Left cardiac atrium (tissue), 4 donors: Measurements from ENCODE around the gene SETD5. TPM values are rescaled to one million over a fixed set of nuclear protein-coding genes. Genes with fewer than 3 reads are reported as not detected.
A peak's percentile ranks its signal among the peaks of the same experiment; 100 is the strongest.

Experiments
- ATAC-seq, 2 donors: fragments of 200-7000 bp; cut with Tn5 transposase; one replicate each; pipeline ENCODE4 v1.9.1; 2020; ENCODE audit warnings: mild to moderate bottlenecking in 2 of 2, moderate library complexity in 2 of 2
- DNase-seq: peaks from one replicate; pipeline ENCODE4 v3.0.0-alpha.2; 2020
- intact Hi-C, 2 donors: fragments of 100-400 bp; cut with DNase I; formaldehyde crosslinking; loops; one replicate each; pipeline versions ENCODE4 v1.14.1 to v1.15.1; 2022 to 2023
- total RNA-seq, 2 donors: library from RNA; stranded (reverse); fragmentation: NEBNext Ultra II Directional; extraction: Animal tissue kit (Norgen Biotek cat#: 25700); gene quantifications; one replicate each; pipeline ENCODE4 v1.2.1, GENCODE V29; 2021
- donor health status: DM: no; HTN: yes; CAD: no.
- donor health status: DM: no; HTN: yes; CAD: no; lungs with severe emphysema.
- donor health status: DM: yes; HTN: yes; CAD: no.
- donor health status: Dilated cardiomyopathy.

The SETD5 gene
- total RNA-seq, 2 donors from 2014 or later: 53.3 to 74.6 TPM

DNA sequence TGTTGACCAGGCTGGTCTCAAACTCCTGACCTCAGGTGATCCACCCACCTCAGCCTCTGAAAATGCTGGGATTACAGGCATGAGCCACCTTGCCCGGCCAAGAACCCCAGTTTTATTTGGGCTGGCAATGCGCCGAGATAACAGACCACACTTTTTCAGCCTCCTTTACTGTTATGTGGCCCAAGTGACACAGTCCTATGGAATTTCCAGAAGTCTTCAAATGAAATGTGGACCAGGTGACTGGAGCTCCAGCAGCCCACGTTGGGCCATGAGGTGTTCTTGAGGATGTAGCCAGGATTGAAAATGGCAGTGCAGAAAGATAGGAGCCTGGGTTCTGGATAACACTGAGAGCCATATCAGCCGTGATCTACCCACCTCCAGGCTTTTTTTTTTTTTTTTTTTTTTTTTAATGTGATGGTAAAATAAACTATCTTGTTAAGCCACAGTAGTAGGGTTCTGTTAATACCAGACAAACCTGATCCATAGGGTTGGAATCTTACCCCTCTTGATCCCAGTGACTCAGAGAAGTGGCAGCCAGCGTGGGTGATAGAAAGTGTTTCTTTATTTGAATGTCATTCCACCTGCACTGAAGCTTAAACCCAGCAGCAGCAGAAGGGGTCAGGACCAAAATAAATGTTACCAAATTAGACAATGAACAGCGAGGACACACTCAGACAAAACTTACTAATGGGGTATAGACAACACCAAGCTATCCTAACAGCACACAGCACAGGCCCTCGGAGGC lies 100.6 kb downstream of the SETD5 start:
- no peak for ATAC-seq
- no peak for DNase-seq
- intact Hi-C loops: no loop called here

GRCh38 chr3:9498781-9499180 lies 101.4 kb downstream of the SETD5 start:
- no peak for DNase-seq
- no peak for ATAC-seq
- intact Hi-C loops: no loop called here

GRCh38 chr3:9499455-9500107 lies 102.2 kb downstream of the SETD5 start:
- intact Hi-C loops: loop anchor here (10.0 kb wide), 1 partner anchor 235 kb away; the partner anchor contains the start of gene BRPF1 (in 2 of the 2)
- DNase-seq: no peak
- ATAC-seq: no peak

DNA sequence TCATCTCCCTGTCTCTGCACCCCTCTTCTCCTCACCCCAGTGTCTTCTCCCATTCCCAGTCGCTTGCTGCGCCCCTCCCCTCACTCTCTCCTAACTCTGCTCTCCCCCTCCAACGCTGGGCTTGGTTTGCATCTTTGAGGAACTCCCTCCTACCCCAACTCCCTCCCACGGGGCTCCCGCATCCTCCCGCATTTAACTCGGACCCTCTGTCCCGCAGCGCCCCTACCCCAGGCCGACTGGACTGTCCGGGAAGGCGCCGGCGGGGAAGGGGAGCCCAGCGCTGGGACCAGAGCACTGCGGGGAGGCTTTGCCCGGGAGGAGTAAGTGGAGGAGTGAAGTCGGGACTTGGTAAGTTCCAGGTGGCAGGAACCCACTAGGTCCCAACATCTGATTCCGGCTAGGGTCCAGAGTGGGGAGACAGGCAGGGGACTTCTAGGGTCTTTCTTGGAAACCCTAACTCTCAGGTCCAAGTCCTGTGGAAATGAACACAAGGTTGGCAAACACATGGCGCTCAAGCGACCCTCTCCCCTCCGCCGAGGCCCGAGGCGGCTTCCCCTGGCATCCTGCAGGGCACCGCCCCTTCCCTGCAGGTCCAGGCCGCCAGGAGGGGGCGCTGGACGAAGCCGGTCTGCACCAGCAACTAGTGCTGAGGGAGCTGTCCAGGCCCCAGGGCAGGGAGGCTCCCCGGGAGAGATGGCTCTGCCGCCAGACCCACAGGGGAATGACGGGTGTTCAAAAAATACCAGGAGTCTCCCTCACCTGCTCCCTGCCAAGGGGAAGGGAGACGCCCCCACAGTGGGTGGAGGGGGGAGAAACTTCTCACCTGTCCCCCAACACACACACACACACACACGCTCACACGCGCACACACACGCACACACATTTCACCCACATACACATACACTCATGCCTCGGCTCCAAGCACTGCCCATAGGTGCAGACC lies 103.0 kb downstream of the SETD5 start:
- intact Hi-C loops: loop anchor here (10.0 kb wide), 1 partner anchor 234 kb away; the partner anchor contains the start of gene BRPF1 (in 2 of the 2)
- ATAC-seq (peak; percentile 72 to 81), DNase-seq (peak; percentile 65)

GRCh38 chr3:9501226-9501625 lies 103.8 kb downstream of the SETD5 start:
- intact Hi-C loops: loop anchor here (10.0 kb wide), 1 partner anchor 234 kb away; the partner anchor contains the start of gene BRPF1 (in 2 of the 2)
- DNase-seq (no peak), ATAC-seq (no peak)

GRCh38 chr3:9503283-9503682 lies 105.9 kb downstream of the SETD5 start:
- DNase-seq (peak; percentile 64), ATAC-seq (peak; percentile 30 to 44)
- intact Hi-C loops: loop anchor here (10.0 kb wide), 1 partner anchor 232 kb away; the partner anchor contains the start of gene BRPF1 (in 2 of the 2)

DNA sequence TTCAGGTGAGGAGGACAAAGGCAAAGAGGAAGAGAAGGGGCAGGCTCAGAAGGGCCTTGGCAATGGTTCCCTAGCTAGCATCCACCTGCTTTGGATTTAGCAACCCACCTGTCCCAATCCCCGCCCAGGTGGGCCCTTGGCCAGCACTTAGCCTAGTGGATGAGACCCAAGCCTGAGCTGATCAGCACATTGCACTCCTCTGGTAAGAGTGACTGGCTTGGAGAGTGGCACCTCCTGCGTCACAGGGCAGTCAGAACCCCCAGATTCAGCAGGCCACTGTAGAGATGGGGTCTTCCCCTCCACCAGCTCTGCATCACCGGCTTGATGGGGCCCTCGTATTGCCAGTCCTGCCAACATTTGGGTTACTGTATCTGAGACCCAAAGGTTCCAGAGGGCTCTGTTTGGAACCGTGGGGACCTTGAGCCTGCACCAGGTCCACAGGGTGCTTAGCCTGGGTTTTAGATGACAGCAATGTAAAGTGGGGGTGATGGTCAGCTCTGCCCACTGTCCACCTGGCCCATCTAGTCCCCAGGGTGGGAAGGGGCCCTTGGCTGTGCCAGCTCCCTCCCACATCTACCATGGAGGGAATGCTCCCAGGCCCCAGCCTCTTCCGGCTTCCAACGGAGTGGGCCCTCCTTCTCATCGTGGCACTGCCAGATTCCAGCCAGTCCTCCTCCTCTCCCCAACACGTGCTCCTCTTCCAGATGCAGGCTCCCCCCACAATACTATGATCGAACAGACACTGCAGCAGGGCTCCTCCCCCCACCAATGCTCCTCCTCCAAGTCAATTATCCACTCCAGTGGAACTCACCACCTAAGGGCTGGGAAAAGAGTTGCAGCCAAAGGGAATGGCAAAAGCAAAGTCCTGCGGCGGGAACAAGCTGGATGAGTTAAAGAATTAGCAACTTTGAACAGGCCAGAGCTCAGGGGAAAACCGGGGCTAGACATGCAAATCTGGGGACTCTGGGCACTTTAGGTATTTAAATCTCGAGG lies 110.5 kb downstream of the SETD5 start:
- no peak for ATAC-seq
- DNase-seq: no peak
- intact Hi-C loops: loop anchor here (10.0 kb wide), 1 partner anchor 227 kb away; the partner anchor contains the start of gene BRPF1 (in 2 of the 2)

GRCh38 chr3:9508781-9509180 lies 111.4 kb downstream of the SETD5 start:
- DNase-seq: no peak
- no peak for ATAC-seq
- intact Hi-C loops: loop anchor here (10.0 kb wide), 1 partner anchor 226 kb away; the partner anchor contains the start of gene BRPF1 (in 2 of the 2)

DNA sequence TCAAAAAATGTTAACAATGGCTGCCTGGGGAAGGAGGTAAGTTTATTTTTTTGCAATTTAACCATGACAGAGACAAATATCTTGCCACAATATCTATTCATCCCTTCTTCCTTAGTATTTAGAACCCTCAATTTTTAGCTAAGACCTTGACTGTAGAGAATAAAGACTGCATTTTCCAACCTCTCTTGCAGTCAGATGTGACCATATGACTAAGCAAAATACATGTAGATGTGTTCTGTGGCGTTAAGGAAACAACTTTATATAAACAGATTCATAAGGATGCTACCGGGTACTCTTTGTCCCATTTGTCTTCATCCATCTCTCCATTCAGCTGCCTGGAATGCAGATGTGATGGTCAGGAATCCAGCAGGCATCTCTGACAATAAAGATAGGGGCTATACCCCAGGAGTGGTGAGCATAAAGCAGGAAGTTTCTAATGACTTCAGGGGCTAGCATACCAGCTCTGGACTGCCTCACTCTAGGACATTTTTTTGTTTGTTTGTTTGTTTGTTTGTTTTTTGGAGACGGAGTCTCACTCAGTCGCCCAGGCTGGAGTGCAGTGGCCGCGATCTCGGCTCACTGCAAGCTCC lies 115.1 kb downstream of the SETD5 start:
- ATAC-seq (no peak), DNase-seq (no peak)
- intact Hi-C loops: no loop called here

DNA sequence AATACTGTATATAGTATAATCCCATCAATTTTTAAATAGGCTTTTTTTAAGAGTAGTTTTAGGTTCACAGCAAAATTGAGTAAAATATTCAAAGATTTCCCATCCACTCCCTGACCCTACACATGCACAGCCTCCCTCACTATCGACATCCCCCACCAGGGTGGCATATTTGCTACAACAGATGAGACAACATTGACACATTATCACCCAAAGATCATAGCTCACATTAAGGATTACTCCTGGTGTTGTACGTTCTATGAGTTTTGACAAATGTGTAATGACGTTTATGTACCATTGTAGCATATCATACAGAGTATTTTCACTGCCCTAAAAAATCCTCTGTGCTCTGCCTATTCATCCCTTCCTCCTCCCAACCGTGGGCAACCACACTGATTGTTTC lies 116.9 kb downstream of the SETD5 start:
- DNase-seq: no peak
- intact Hi-C loops: no loop called here
- ATAC-seq: no peak

DNA sequence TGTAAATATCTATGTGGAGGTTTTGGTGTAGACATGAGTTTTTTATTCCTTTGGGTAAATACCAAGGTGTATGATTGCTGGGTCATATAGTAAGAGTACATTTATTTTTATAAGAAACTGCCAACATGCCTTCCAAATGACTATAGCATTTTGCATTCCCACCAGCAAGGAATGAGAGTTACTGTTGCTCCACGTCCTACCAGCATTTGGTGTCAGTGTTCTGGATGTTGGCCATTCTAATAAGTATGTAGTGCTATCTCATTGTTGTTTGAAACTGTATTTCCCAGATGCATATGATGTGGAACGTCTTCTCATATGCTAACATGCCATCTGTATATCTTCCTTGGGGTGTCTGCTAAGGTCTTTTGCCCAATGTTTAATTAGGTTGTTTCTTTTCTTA lies 117.5 kb downstream of the SETD5 start:
- intact Hi-C loops: no loop called here
- DNase-seq: no peak
- no peak for ATAC-seq

DNA sequence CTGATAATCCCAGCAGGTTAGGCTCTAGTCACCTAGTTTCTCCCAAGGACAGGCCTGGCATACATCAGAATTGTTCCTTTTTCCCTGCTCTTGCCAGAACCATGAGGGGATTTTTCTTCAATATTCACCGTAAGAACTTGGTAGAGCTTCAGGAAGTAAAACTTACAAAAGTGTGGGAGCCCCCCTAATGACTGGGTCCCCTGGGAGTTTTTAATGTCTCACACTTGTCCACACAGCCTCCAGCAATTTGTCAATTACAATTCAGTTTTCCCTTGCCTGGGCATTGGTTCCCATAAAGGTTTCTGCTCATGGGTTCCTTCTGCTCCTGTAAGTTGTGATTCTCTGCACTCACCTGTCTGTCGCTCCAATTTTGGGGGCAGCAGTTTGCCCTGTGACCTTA lies 127.7 kb downstream of the SETD5 start:
- ATAC-seq (no peak), DNase-seq (no peak)
- intact Hi-C loops: no loop called here

Other genes starting within 250 kb of the SETD5 start
- 1 to 10 TPM; 2.5 to 3.6 TPM for gene SRGAP3, start 148.0 kb upstream of the SETD5 start, total RNA-seq
- 10 to 100 TPM; 42.8 to 48.7 TPM for gene THUMPD3, start 34.6 kb upstream of the SETD5 start, total RNA-seq
- gene LHFPL4, start 156.2 kb downstream of the SETD5 start, total RNA-seq: not detected